ENCODE data around the gene ZMYND10.

Gene ZMYND10

GRCh38 chr3:50342813-50343633 lies 2.5 kb downstream of the ZMYND10 start:
- DNase-seq: no peak

GRCh38 chr3:50341996-50342650 lies 3.4 kb downstream of the ZMYND10 start:
- no peak for DNase-seq

GRCh38 chr3:50341537-50341936 lies 4.0 kb downstream of the ZMYND10 start:
- DNase-seq: no peak

GRCh38 chr3:50340448-50341329 lies 4.8 kb downstream of the ZMYND10 start, which contains the start of gene RASSF1:
Gene RASSF1, minus strand, starts transcription at chr3:50340836. Its CDS starts 31 bp downstream, at chr3:50340805.
- DNase-seq: no peak

- DNase-seq: no peak
Observed at GRCh38 chr3:50340147-50340447, 5.4 kb downstream of the ZMYND10 start.

GRCh38 chr3:50339485-50340146 lies 5.9 kb downstream of the ZMYND10 start:
- no peak for DNase-seq

- DNase-seq: no peak
Observed at GRCh38 chr3:50338965-50339364, 6.6 kb downstream of the ZMYND10 start.

- peak; percentile 98 for DNase-seq
Observed at GRCh38 chr3:50337175-50337861, 8.2 kb downstream of the ZMYND10 start.

- no peak for DNase-seq
Observed at GRCh38 chr3:50336452-50337174, 8.9 kb downstream of the ZMYND10 start.

GRCh38 chr3:50334339-50335075 lies 11.0 kb downstream of the ZMYND10 start:
- no peak for DNase-seq

- no peak for DNase-seq
Observed at GRCh38 chr3:50333744-50334328, 11.7 kb downstream of the ZMYND10 start.

GRCh38 chr3:50331364-50331907 lies 14.1 kb downstream of the ZMYND10 start:
- no peak for DNase-seq

GRCh38 chr3:50330330-50330729 lies 15.2 kb downstream of the ZMYND10 start:
- DNase-seq: no peak

- peak; percentile 94 for DNase-seq
Observed at GRCh38 chr3:50327943-50328691, 17.4 kb downstream of the ZMYND10 start, which contains the start of gene TUSC2. Gene TUSC2, minus strand, starts transcription at chr3:50328223. Its CDS starts 124 bp downstream, at chr3:50328099.

- no peak for DNase-seq
Observed at GRCh38 chr3:50327129-50327528, 18.4 kb downstream of the ZMYND10 start.

GRCh38 chr3:50326182-50326541 lies 19.4 kb downstream of the ZMYND10 start:
- DNase-seq: no peak

- no peak for DNase-seq
Observed at GRCh38 chr3:50325497-50326181, 19.9 kb downstream of the ZMYND10 start.

GRCh38 chr3:50325113-50325480 lies 20.4 kb downstream of the ZMYND10 start:
- no peak for DNase-seq

All from T1000 (cell line).